NCI-H345 treated with DMSO at 0.1 percent for 48 hours (cell line): Measurements from ENCODE around the gene KRT14.
"Not testable (repeated sequence)": the region's sequence is repeated elsewhere in the genome, so short reads cannot be mapped to it uniquely, and the experiment has no call there.

Experiments used
- DNase-seq: peaks from one replicate; lab custom pipeline; 2025; ENCODE audit not compliant: unreplicated experiment; lab: John Stamatoyannopoulos, UW

The KRT14 gene

DNA sequence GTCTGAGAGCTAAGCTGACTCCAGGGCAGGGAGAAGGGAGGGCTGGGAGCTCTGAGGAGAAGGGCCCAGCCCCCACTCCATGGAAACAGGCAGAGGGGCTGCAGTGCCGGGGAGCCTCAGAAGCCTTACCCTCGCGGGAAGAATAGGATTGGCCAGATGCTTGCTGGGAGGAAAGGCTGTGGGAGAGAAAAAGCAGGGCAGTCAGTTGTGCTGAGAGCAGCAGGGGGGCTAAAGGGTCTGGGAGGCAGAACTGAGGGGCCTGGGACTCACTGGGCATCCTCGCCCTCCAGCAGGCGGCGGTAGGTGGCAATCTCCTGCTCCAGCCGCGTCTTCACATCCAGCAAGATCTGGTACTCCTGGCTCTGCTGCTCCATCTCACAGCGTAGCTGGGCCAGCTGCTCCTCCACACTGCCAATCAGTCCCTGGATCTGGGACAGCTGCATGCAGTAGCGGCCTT is 23.4 kb upstream of the KRT14 start:
- not testable (repeated sequence) for DNase-seq

DNA sequence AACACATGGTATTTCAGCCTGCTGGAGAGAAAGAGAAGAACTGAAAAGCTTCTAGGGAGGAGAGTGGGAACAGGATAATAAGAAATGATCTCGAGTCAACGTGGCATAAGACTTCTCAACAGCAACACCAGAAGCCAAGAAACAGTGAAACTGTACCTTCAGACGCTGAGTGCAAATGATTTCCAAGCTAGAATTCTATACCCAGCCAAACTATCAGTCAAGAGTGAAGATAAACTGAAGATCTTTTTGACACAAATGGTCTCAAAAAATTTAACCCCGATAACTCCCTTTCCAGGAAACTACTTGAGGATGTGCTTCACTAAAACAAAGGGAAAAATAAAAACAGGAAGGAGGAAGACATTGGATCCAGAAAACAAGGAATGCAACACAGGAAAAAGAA is 20.2 kb upstream of the KRT14 start:
- DNase-seq: not testable (repeated sequence)

- DNase-seq: no peak
Observed at GRCh38 chr17:41602524-41602923, 15.8 kb upstream of the KRT14 start.

- DNase-seq: no peak
Observed at GRCh38 chr17:41600318-41600717, 13.6 kb upstream of the KRT14 start.

DNA sequence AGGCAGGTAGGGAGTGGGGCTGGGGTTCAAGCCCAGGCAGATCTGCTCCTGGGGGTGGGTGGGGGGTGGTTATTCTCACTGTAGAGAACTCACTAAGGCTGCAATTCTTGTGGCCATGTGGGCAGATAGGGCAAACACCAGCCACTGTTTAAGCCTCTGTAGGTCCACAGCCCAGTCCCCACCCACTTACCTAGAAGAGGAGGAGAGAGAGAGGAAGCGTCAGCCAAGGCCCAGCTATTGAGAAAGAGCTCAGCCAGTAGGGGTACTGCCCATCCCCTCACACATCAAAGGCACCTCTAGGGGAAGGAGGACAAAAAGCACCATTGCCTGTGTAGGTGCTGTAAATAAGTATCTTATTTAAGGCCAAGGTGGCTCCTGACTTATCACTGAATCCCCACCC is 13.0 kb upstream of the KRT14 start:
- no peak for DNase-seq

- no peak for DNase-seq
Observed at GRCh38 chr17:41595585-41595984, 8.9 kb upstream of the KRT14 start.

- no peak for DNase-seq
Observed at GRCh38 chr17:41594363-41594915, 7.7 kb upstream of the KRT14 start.

- DNase-seq: no peak
Observed at GRCh38 chr17:41593306-41593981, 6.7 kb upstream of the KRT14 start.

DNA sequence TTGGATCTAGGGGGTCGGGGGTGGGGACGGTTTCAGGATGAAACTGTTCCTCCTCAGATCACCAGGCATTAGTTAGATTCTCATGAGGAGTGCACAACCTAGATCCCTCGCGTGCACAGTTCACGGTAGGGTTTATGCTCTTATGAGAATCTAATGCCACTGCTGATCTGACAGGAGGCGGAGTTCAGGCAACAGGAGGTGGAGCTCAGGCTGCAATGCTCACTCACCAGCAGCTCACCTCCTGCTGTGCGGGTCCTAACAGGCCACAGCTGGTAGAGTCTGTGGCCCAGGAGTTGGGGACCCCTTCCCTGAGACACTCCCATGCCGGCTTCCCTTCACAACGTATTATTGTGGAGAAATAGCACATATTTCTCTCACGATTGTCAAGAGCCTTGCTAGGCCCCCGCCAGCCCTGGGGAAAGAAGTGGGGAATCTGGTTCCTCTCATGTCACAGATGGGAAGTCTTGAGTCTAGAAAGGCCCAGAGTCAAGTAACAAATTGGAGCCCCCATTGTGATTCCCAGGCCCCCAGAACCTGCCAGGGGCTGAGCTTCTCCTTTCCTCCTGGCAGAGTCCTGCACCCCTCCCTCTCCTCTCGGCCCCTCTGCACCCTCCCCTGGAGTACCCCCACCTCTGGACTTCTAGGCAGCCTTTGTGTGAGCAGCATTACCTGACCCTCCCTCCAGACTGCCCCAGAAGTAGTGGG is 6.1 kb upstream of the KRT14 start:
- DNase-seq: no peak

GRCh38 chr17:41589301-41589700 is 2.6 kb upstream of the KRT14 start:
- no peak for DNase-seq

DNA sequence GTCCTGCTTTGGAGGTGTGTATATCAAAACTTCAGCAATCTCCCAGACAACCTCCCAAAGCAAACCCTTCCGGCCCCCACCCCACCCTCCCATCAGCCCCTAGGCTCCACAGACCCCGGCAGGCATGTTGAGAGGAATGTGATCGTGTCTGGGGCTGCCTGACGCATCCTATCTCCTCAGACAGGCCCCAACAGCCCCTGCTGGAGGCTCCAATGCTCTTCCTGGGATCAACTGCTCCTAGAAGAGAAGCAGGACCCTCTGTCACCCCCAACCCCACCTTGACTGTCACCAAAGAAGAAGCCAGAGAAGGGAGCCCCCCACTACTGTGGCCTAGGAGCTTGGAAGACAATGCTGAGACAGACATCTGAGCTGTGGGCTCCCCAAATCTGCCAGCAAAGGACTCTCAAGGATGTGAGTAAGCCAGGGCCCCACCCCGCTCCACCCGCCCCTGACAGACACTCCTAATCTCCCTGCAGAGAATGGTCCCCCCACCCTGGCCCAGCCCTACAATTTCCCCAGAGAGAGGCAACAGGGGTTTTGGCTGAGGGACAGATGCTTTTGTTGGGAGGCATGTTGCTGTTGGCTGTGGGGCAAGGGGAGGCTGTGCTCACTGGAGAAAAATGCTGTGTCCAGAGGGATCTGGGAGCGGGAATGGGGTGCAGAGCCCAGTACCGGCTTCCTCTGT is 1.6 kb upstream of the KRT14 start:
- DNase-seq: no peak

DNA sequence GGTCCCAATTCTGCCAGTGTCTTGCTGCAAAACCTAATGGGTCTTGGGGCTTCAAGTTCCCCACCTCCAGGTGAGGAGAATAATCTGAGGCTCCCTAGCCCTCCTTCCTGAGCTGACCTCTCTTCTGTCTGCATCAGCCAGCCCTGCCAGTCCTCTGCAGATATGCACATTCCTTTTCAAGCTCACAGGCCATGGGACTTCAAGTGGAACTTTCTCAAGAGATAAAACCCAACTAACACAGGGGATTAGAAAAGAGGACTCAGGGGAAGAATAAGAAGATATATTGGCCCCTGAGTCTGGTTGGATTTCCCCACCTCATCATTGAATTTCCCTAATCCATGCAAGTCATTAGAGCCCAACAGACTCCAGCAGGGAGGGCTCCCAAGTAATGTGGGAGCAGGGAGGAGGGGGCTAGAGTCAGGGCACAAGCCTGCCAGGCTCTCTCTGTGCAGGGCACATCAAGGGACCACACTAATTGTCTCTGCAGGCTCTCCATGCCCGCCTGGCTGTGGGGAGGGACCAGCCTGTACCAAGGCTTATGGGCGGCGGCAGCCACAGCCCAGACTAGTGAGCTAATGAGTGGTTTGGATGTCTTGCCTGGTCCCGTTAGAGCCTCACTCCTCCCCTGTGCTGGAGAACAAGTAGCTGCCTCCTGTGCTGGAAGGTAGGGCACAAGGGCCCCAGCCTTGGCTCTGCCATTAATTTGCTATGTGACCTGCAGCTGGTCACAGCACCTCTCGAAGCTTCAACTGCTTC is 1.2 kb downstream of the KRT14 start:
- no peak for DNase-seq

GRCh38 chr17:41584331-41584927 is 2.3 kb downstream of the KRT14 start:
- not testable (repeated sequence) for DNase-seq

DNA sequence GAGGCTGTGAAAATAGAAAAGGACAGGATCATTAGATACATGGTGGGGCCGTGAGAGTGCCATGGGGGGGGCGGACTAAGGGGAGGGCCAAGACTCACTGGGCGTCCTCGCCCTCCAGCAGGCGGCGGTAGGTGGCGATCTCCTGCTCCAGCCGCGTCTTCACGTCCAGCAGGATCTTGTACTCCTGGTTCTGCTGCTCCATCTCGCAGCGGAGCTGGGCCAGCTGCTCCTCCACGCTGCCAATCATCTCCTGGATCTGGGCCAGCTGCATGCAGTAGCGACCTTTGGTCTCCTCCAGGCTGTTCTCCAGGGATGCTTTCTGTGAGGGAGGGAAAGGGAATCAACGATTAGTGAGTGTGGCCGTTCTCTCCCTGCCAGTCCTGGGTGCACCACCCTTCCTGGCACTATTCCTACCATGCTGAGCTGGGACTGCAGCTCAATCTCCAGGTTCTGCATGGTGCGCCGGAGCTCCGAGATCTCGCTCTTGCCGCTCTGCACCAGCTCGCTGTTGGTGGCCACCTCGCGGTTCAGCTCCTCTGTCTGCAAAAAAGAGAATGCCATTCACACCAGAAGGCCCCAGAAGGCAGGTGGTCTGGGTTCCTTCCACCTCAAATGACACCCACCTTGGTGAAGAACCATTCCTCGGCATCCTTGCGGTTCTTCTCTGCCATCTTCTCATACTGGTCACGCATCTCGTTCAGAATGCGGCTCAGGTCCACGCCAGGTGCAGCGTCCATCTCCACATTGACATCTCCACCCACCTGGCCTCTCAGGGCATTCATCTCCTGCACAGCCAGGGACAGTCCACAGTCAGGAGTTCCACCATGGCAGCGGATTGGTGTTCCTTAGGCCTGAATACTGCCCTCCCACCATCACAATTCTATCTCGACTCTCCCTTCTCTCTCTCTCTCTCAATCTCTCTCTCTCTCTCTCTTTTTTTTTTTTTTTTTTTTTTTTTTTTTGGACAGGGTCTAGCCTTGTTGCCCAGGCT is 3.3 kb downstream of the KRT14 start:
- no peak for DNase-seq

- not testable (repeated sequence) for DNase-seq
Observed at GRCh38 chr17:41582061-41582968, 4.4 kb downstream of the KRT14 start.

DNA sequence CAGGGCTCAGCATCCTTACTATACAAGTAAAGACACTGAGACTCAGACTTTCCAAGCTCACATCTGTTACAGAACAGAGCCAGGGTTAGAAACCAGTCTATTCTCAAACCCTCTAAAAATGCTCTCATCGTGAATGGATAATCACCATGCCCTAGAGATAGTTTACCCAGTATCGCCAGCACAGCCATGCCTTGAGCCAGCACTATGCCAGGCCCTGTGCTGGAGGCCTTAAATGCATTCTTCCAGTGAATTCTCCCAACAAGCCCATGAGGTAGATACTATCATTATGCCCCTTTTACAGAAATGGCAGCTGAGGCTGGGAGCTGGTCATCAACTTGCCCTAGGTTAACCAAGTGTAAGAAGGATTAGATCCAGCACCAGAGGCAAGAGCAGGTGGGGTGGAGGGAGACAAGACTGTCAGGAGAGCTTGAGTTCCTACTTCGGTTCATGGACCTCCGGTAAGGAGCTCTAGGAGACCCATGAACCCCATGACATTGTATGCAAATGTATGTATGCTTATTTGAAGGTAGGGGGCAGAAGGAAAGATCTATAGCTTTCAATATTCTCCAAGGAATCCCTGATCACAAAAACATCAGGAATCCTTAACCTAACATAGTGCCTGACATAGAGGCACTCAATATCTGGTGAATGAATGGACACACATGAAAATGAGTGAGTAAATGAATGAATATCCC is 5.2 kb downstream of the KRT14 start:
- no peak for DNase-seq

- DNase-seq: no peak
Observed at GRCh38 chr17:41580687-41581365, 5.9 kb downstream of the KRT14 start.
